MM.1S (cell line): ENCODE data around the gene TRIM41.
A peak's percentile ranks its signal among the peaks of the same experiment; 100 is the strongest.

Experiments
- DNase-seq: peaks from one replicate; pipeline ENCODE4 v3.0.0-alpha.2; 2015
- H2AFZ ChIP-seq: fragments of 300-600 bp; sonication (generic); 2 replicates; pipeline ENCODE4 v1.6.0; 2016; ENCODE audit warnings: antibody characterized with exemption, low read length
- H3F3A ChIP-seq: fragments of 300-600 bp; sonication (generic); 2 replicates; pipeline ENCODE4 v1.6.1; 2016; ENCODE audit warnings: mild to moderate bottlenecking, antibody characterized with exemption, low read length, moderate library complexity, mixed read lengths; ENCODE audit not compliant: insufficient read depth
- H3K27ac ChIP-seq: fragments of 300-600 bp; sonication (generic); 2 replicates; pipeline ENCODE4 v1.5.1; 2016; ENCODE audit warnings: mild to moderate bottlenecking, low read length
- H3K27me3 ChIP-seq: fragments of 300-600 bp; sonication (generic); replicated peaks from 2 replicates; pipeline ENCODE4 v1.6.0; 2016; ENCODE audit warnings: low read length; ENCODE audit not compliant: insufficient read depth
- H3K36me3 ChIP-seq: fragments of 300-600 bp; sonication (generic); replicated peaks from 2 replicates; pipeline ENCODE4 v1.6.1; 2016; ENCODE audit warnings: mild to moderate bottlenecking, low read length, mixed read lengths; ENCODE audit not compliant: insufficient read depth
- H3K4me1 ChIP-seq: fragments of 300-600 bp; sonication (generic); 2 replicates; pipeline ENCODE4 v1.6.1; 2016; ENCODE audit warnings: low read length, mixed read lengths
- H3K4me2 ChIP-seq: fragments of 300-600 bp; sonication (generic); 2 replicates; pipeline ENCODE4 v1.6.0; 2016; ENCODE audit warnings: low read depth, low read length
- H3K4me3 ChIP-seq: fragments of 300-600 bp; sonication (generic); 2 replicates; pipeline ENCODE4 v1.5.1; 2016; ENCODE audit warnings: low read length, mixed read lengths
- H3K79me2 ChIP-seq: fragments of 300-600 bp; sonication (generic); 2 replicates; pipeline ENCODE4 v1.6.1; 2016; ENCODE audit warnings: mixed run types, low read length, mixed read lengths
- H3K9ac ChIP-seq: fragments of 300-600 bp; sonication (generic); 2 replicates; pipeline ENCODE4 v1.6.1; 2016; ENCODE audit warnings: low read length, mixed read lengths
- H3K9me2 ChIP-seq: fragments of 300-600 bp; sonication (generic); replicated peaks from 2 replicates; pipeline ENCODE4 v1.6.1; 2016; ENCODE audit warnings: mild to moderate bottlenecking, low read length, mixed read lengths; ENCODE audit not compliant: insufficient read depth
- H3K9me3 ChIP-seq: fragments of 300-600 bp; sonication (generic); replicated peaks from 2 replicates; pipeline ENCODE4 v1.6.1; 2016; ENCODE audit warnings: mild to moderate bottlenecking, low read length, mixed read lengths; ENCODE audit not compliant: insufficient read depth
- H4K20me1 ChIP-seq: fragments of 300-600 bp; sonication (generic); 2 replicates; pipeline ENCODE4 v1.6.1; 2016; ENCODE audit warnings: mild to moderate bottlenecking, low read length, moderate library complexity, mixed read lengths; ENCODE audit not compliant: insufficient read depth
- EZH2 ChIP-seq: fragments of 300-600 bp; sonication (generic); optimal IDR thresholded peaks from 2 replicates; pipeline ENCODE3; 2017; ENCODE audit warnings: low read depth, mild to moderate bottlenecking, antibody characterized with exemption, low read length, mixed read lengths
- EZH2phosphoT487 ChIP-seq: fragments of 300-600 bp; sonication (generic); IDR thresholded peaks from 2 replicates; pipeline ENCODE4 v1.6.1; 2018; ENCODE audit warnings: antibody characterized with exemption, low read length
- TF ChIP-seq, protein P1 (sequence below): fragments of 300-600 bp; sonication (generic); IDR thresholded peaks from 2 replicates; pipeline ENCODE4 v1.5.1; 2016; ENCODE audit warnings: antibody characterized with exemption, low read length, mixed read lengths

TRIM41 gene

DNA sequence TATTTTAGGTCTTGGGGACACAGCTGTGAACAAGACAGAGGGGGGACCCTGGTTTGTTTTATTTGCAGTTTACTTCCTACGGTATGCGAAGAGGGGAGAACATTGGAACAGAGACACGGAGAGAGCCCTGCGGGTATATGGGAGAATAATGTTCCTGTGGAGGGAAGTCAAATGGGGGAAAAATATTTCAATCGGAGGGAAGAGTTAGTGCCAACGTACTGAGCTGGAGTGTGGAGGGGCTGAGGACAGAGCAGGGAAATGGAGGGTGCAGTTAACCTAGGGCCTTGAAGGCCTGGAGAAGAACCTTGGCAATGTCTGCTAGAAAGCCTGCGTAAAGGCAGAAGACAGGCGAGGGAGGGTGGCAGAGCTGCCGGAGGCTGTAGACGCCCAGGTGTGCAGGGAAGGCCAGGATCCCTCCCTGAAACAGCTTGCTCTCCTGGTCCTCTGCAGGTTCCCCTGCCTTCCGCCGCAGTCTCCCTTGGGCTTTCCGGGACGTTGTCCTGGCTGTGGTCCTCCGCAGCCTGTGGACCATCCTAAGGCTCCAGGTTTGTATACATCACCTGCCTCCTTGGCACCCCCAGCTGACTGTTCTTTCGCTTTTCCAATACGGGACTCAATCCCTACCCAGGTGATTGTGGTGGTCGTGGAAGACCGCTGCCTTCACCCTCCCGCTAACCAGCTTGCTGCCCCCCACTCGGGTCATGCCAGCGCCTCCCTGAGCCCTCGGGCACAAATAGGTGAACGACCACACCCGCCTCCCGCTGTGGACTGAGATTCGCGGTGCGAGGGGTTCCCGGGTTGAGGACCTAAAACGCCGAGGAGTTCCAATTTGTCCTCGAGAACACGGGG, 22.6 kb downstream of the TRIM41 start:
- Histone ChIP-seq H3K36me3 (peaks cover 13% of the 10 kb centered on the region; the same call in 1 of the 2 replicates), H3K9ac (peak overlapping the region; percentile 59), H3K9me2 (no peaks in the 10 kb centered on the region), H3K27me3 (no peaks in the 10 kb centered on the region), H4K20me1 (peaks cover 11% of the 10 kb centered on the region), H3K79me2 (peaks cover 44% of the 10 kb centered on the region), H3K4me1 (peaks cover 31% of the 10 kb centered on the region), H3K27ac (peak overlapping the region; percentile 6; the same call in 1 of the 2 replicates), H3K4me3 (peak overlapping the region; percentile 98), H3K9me3 (no peaks in the 10 kb centered on the region), H3K4me2 (peak overlapping the region; percentile 97), H3F3A (peaks cover 41% of the 10 kb centered on the region), H2AFZ (peak overlapping the region; percentile 92)
- no peak for DNase-seq
- TF ChIP-seq, protein P1, sequence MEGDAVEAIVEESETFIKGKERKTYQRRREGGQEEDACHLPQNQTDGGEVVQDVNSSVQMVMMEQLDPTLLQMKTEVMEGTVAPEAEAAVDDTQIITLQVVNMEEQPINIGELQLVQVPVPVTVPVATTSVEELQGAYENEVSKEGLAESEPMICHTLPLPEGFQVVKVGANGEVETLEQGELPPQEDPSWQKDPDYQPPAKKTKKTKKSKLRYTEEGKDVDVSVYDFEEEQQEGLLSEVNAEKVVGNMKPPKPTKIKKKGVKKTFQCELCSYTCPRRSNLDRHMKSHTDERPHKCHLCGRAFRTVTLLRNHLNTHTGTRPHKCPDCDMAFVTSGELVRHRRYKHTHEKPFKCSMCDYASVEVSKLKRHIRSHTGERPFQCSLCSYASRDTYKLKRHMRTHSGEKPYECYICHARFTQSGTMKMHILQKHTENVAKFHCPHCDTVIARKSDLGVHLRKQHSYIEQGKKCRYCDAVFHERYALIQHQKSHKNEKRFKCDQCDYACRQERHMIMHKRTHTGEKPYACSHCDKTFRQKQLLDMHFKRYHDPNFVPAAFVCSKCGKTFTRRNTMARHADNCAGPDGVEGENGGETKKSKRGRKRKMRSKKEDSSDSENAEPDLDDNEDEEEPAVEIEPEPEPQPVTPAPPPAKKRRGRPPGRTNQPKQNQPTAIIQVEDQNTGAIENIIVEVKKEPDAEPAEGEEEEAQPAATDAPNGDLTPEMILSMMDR, result no peak
- TF ChIP-seq EZH2 (no peak), EZH2phosphoT487 (no peak)

DNA sequence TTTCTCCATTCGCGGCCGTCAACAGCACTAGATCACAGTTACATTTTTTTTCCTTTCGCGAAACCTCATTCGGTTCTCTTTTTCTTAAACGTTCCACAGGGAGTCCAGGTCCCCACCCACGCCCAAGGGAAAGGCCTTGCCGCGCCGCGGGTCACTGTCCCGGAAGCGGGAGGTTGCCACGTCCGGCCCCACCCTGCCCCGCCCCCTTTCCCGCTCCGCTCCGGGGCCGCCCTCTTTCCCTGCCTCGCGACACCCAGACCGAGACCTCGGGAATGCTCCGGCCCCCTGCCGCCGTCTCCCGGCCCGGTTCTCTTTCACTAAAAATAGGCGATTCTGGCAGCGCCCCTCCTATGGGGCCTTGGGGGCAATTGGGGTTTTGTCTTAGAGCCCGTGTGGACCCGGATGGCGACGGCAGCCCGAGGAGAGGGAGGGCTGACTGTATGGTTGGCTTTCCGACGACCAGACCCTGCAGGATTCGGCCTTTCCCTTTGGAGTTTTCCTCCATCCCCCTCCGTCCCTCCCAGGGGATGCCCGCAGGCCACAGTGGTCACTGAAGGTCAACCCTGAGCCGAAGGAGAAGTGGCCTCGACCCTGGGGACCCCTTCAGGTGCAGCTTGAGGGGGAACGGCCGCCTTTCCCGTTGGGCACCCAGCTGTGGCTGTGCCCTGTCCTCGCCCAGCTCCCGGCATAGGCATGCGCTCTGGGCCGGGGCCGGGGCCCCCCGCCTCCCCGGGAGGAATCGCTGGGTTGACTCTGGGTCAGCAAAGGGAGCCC, 23.4 kb downstream of the TRIM41 start:
- Histone ChIP-seq H3K27me3 (no peaks in the 10 kb centered on the region), H3K27ac (peak overlapping the region; percentile 6; the same call in 1 of the 2 replicates), H3K79me2 (peaks cover 39% of the 10 kb centered on the region), H3K36me3 (peaks cover 8% of the 10 kb centered on the region; the same call in 1 of the 2 replicates), H3K4me2 (peak overlapping the region; percentile 97), H3K4me3 (peak overlapping the region; percentile 98), H3K9ac (peak overlapping the region; percentile 59), H3F3A (peaks cover 37% of the 10 kb centered on the region), H4K20me1 (peaks cover 6% of the 10 kb centered on the region), H3K9me3 (no peaks in the 10 kb centered on the region), H3K9me2 (no peaks in the 10 kb centered on the region), H3K4me1 (peaks cover 28% of the 10 kb centered on the region), H2AFZ (peak overlapping the region; percentile 92)
- DNase-seq, result peak; percentile 42
- TF ChIP-seq EZH2phosphoT487 (no peak), EZH2 (no peak)
- TF ChIP-seq, protein P1, result no peak

GRCh38 chr5:181248277-181248676, 25.2 kb downstream of the TRIM41 start:
- no peak for DNase-seq
- Histone ChIP-seq H2AFZ (no peak overlapping the region), H3F3A (peaks cover 19% of the 10 kb centered on the region), H3K4me2 (no peak overlapping the region), H3K27ac (no peak overlapping the region), H3K9ac (no peak overlapping the region), H3K4me3 (no peak overlapping the region), H3K27me3 (no peaks in the 10 kb centered on the region), H3K36me3 (no peaks in the 10 kb centered on the region), H3K9me2 (no peaks in the 10 kb centered on the region), H4K20me1 (no peaks in the 10 kb centered on the region), H3K4me1 (peaks cover 20% of the 10 kb centered on the region), H3K9me3 (no peaks in the 10 kb centered on the region), H3K79me2 (peaks cover 32% of the 10 kb centered on the region)
- no peak for TF ChIP-seq EZH2phosphoT487
- TF ChIP-seq, protein P1, result no peak
- TF ChIP-seq EZH2, result no peak
